Endodermal cell (in vitro differentiated cells): ENCODE data around the gene SFRP5. TPM values are rescaled to one million over a fixed set of nuclear protein-coding genes. Genes with fewer than 3 reads are reported as not detected.
A peak's percentile ranks its signal among the peaks of the same experiment; 100 is the strongest.

Source experiments
- DNase-seq: peaks from one replicate; pipeline ENCODE4 v3.0.0-alpha.2; 2017
- H3K27ac ChIP-seq: 2 replicates; pipeline ENCODE4 v1.5.1; 2013; ENCODE audit warnings: mild to moderate bottlenecking, low read depth, low read length, moderate library complexity
- H3K27me3 ChIP-seq: 2 replicates; pipeline ENCODE4 v1.6.1; 2013; ENCODE audit warnings: mild to moderate bottlenecking, low read length, moderate library complexity; ENCODE audit not compliant: insufficient read depth, control insufficient read depth, poor library complexity, severe bottlenecking
- H3K36me3 ChIP-seq: 2 replicates; pipeline ENCODE4 v1.7.0; 2013; ENCODE audit warnings: mild to moderate bottlenecking, low read length, moderate library complexity; ENCODE audit not compliant: control insufficient read depth, insufficient read depth
- H3K4me1 ChIP-seq: one replicate; pipeline ENCODE4 v1.7.0; 2013; ENCODE audit warnings: low read length; ENCODE audit not compliant: control insufficient read depth, insufficient read depth
- H3K4me3 ChIP-seq: 2 replicates; pipeline ENCODE4 v1.5.1; 2013; ENCODE audit warnings: mild to moderate bottlenecking, low read length, moderate library complexity
- H3K9ac ChIP-seq: 2 replicates; pipeline ENCODE4 v1.6.1; 2013; ENCODE audit warnings: mild to moderate bottlenecking, low read length, moderate library complexity; ENCODE audit not compliant: poor library complexity, severe bottlenecking; ENCODE audit errors: extremely low read depth
- H3K9me3 ChIP-seq: 2 replicates; pipeline ENCODE4 v1.6.1; 2013; ENCODE audit warnings: mild to moderate bottlenecking, low read length, moderate library complexity; ENCODE audit not compliant: control insufficient read depth
- H3K27ac Mint-ChIP-seq: 2 replicates; pipeline ENCODE4 v1.8.0; 2020; ENCODE audit warnings: mixed read lengths
- H3K27me3 Mint-ChIP-seq: 2 replicates; pipeline ENCODE4 v1.8.0; 2021; ENCODE audit warnings: mild to moderate bottlenecking, mixed read lengths; ENCODE audit not compliant: insufficient read depth
- H3K36me3 Mint-ChIP-seq: 2 replicates; pipeline ENCODE4 v1.8.0; 2020; ENCODE audit warnings: low read depth, mixed read lengths
- H3K4me1 Mint-ChIP-seq: 2 replicates; pipeline ENCODE4 v1.8.0; 2020; ENCODE audit warnings: mixed read lengths
- H3K4me3 Mint-ChIP-seq: 2 replicates; pipeline ENCODE4 v1.8.0; 2020; ENCODE audit warnings: mild to moderate bottlenecking, moderate library complexity, mixed read lengths
- H3K9me3 Mint-ChIP-seq: 2 replicates; pipeline ENCODE4 v1.8.0; 2020; ENCODE audit warnings: mild to moderate bottlenecking, mixed read lengths
- CTCF ChIP-seq: fragments of 200-600 bp; sonication (generic); conservative IDR thresholded peaks from 2 replicates; pipeline ENCODE4 v1.5.0; 2021; ENCODE audit warnings: antibody characterized with exemption, mild to moderate bottlenecking
- WGBS, 2 experiments: methylation state at CpG; one replicate each; pipeline versions ENCODE4 v1.1.5 to v1.1.7; 2013; ENCODE audit warnings: missing lambda C conversion rate in 2 of 2, mixed read lengths in 1 of 2; ENCODE audit not compliant: insufficient coverage in 1 of 2, insufficient read length in 1 of 2; 5-methylcytosine and 5-hydroxymethylcytosine counted together
- total RNA-seq, 2 donors: library from RNA; stranded (reverse); fragmentation: NEBNext Ultra II Directional in 1 of 2; extraction: Animal tissue kit (Norgen Biotek cat#: 25700) in 1 of 2; gene quantifications; 2 replicates in 1 of 2; 3 replicates in 1 of 2; pipeline ENCODE4 v1.2.1, GENCODE V29; 2021

Gene SFRP5
- total RNA-seq, 2 donors from 2014 or later, result 1.8 to 2.3 TPM

- no peaks in the 10 kb centered on the region for H3K27me3 Mint-ChIP-seq
- Histone ChIP-seq H3K4me3 (no peak overlapping the region), H3K27me3 (no peaks in the 10 kb centered on the region), H3K27ac (no peak overlapping the region), H3K4me1 (peaks cover 13% of the 10 kb centered on the region), H3K9me3 (no peaks in the 10 kb centered on the region), H3K36me3 (peaks cover 56% of the 10 kb centered on the region), H3K9ac (no peak overlapping the region)
- peaks cover 19% of the 10 kb centered on the region for H3K4me1 Mint-ChIP-seq
- peak; percentile 97 for TF ChIP-seq CTCF
- H3K27ac Mint-ChIP-seq, result no peak overlapping the region
- DNase-seq, result peak; percentile 97
- no peak overlapping the region for H3K4me3 Mint-ChIP-seq
- WGBS, 2 experiments, result 40 to 62% methylated on average over 2 to 5 of the region's 5 CpGs
- H3K9me3 Mint-ChIP-seq, result no peaks in the 10 kb centered on the region
- peaks cover 48% of the 10 kb centered on the region for H3K36me3 Mint-ChIP-seq
These were observed 12.5 kb downstream of the SFRP5 start for GRCh38 chr10:97759158-97759887.

GRCh38 chr10:97757471-97757870, 14.3 kb downstream of the SFRP5 start:
- H3K4me1 Mint-ChIP-seq, result peaks cover 26% of the 10 kb centered on the region
- peaks cover 6% of the 10 kb centered on the region for H3K4me1 ChIP-seq
- no peak overlapping the region for H3K27ac Mint-ChIP-seq
- 89 to 95% methylated on average over 4 to 6 of the region's 6 CpGs for WGBS, 2 experiments
- no peak overlapping the region for H3K4me3 Mint-ChIP-seq
- no peaks in the 10 kb centered on the region for H3K9me3 ChIP-seq
- H3K36me3 ChIP-seq, result peaks cover 65% of the 10 kb centered on the region
- TF ChIP-seq CTCF, result no peak
- H3K27me3 ChIP-seq, result no peaks in the 10 kb centered on the region
- H3K9me3 Mint-ChIP-seq, result no peaks in the 10 kb centered on the region
- no peak overlapping the region for H3K4me3 ChIP-seq
- no peaks in the 10 kb centered on the region for H3K27me3 Mint-ChIP-seq
- no peak overlapping the region for H3K27ac ChIP-seq
- peaks cover 65% of the 10 kb centered on the region for H3K36me3 Mint-ChIP-seq
- H3K9ac ChIP-seq, result no peak overlapping the region
- DNase-seq, result no peak

GRCh38 chr10:97755718-97756117, 16.1 kb downstream of the SFRP5 start:
- Mint-ChIP-seq H3K27me3 (no peaks in the 10 kb centered on the region), H3K9me3 (no peaks in the 10 kb centered on the region), H3K36me3 (peaks cover 65% of the 10 kb centered on the region), H3K4me1 (peaks cover 15% of the 10 kb centered on the region), H3K27ac (no peak overlapping the region), H3K4me3 (no peak overlapping the region)
- Histone ChIP-seq H3K27ac (no peak overlapping the region), H3K27me3 (no peaks in the 10 kb centered on the region), H3K36me3 (peaks cover 67% of the 10 kb centered on the region), H3K4me3 (no peak overlapping the region), H3K9me3 (no peaks in the 10 kb centered on the region), H3K9ac (no peak overlapping the region), H3K4me1 (peaks cover 4% of the 10 kb centered on the region)
- no peak for DNase-seq
- 95 to 100% methylated on average over 3 to 6 of the region's 6 CpGs for WGBS, 2 experiments
- TF ChIP-seq CTCF, result no peak
